ENCODE measurements around the gene ZNF446. TPM values are rescaled to one million over a fixed set of nuclear protein-coding genes. Genes with fewer than 3 reads are reported as not detected.
"Not testable (repeated sequence)": the region's sequence is repeated elsewhere in the genome, so short reads cannot be mapped to it uniquely, and the experiment has no call there.

Gene ZNF446
- total RNA-seq, 1 donor from 2014 or later: 19.4 TPM

- DNase-seq (ENCODE audit: low spot score): no peak
Observed at GRCh38 chr19:58469241-58470013, 6.7 kb upstream of the ZNF446 start.

- not testable (repeated sequence) for DNase-seq (ENCODE audit: low spot score)
Observed at GRCh38 chr19:58470837-58471543, 5.2 kb upstream of the ZNF446 start.

- no peak for DNase-seq (ENCODE audit: low spot score)
Observed at GRCh38 chr19:58471736-58472135, 4.4 kb upstream of the ZNF446 start.

GRCh38 chr19:58473775-58474174 lies 2.4 kb upstream of the ZNF446 start:
- no peak for DNase-seq (ENCODE audit: low spot score)

GRCh38 chr19:58474291-58474996 lies 1.7 kb upstream of the ZNF446 start:
- no peak for DNase-seq (ENCODE audit: low spot score)

GRCh38 chr19:58474997-58475713 lies 997 bp upstream of the ZNF446 start:
- no peak for DNase-seq (ENCODE audit: low spot score)

- no peak for DNase-seq (ENCODE audit: low spot score)
Observed at GRCh38 chr19:58476498-58477015, 405 bp downstream of the ZNF446 start.

- DNase-seq (ENCODE audit: low spot score): no peak
Observed at GRCh38 chr19:58477130-58477529, 978 bp downstream of the ZNF446 start.

GRCh38 chr19:58477871-58478270 lies 1.7 kb downstream of the ZNF446 start:
- DNase-seq (ENCODE audit: low spot score): no peak

- DNase-seq (ENCODE audit: low spot score): no peak
Observed at GRCh38 chr19:58479303-58479702, 3.2 kb downstream of the ZNF446 start.

- DNase-seq (ENCODE audit: low spot score): no peak
Observed at GRCh38 chr19:58479736-58480480, 3.8 kb downstream of the ZNF446 start.

- no peak for DNase-seq (ENCODE audit: low spot score)
Observed at GRCh38 chr19:58480481-58480830, 4.3 kb downstream of the ZNF446 start.

GRCh38 chr19:58480831-58481230 lies 4.7 kb downstream of the ZNF446 start:
- no peak for DNase-seq (ENCODE audit: low spot score)

- no peak for DNase-seq (ENCODE audit: low spot score)
Observed at GRCh38 chr19:58482372-58482771, 6.2 kb downstream of the ZNF446 start.

GRCh38 chr19:58483776-58484175 lies 7.6 kb downstream of the ZNF446 start:
- no peak for DNase-seq (ENCODE audit: low spot score)

- not testable (repeated sequence) for DNase-seq (ENCODE audit: low spot score)
Observed at GRCh38 chr19:58484349-58484748, 8.2 kb downstream of the ZNF446 start.

- no peak for DNase-seq (ENCODE audit: low spot score)
Observed at GRCh38 chr19:58491393-58491792, 15.2 kb downstream of the ZNF446 start.

- DNase-seq (ENCODE audit: low spot score): no peak
Observed at GRCh38 chr19:58492265-58492664, 16.1 kb downstream of the ZNF446 start.

- DNase-seq (ENCODE audit: low spot score): no peak
Observed at GRCh38 chr19:58497634-58498170, 21.6 kb downstream of the ZNF446 start.

- DNase-seq (ENCODE audit: low spot score): no peak
Observed at GRCh38 chr19:58498316-58499020, 22.3 kb downstream of the ZNF446 start.
